GM12892 (cell line): ENCODE data around the gene ITFG1.

Experiments
- POLR2A ChIP-seq: IDR thresholded peaks from 2 replicates; pipeline ENCODE4 v1.6.1; 2011; ENCODE audit warnings: low read depth, low read length, control low read depth
- POLR2AphosphoS5 ChIP-seq: IDR thresholded peaks from 2 replicates; pipeline ENCODE4 v1.6.1; 2011; ENCODE audit warnings: low read depth, low read length, control low read depth

- TF ChIP-seq POLR2AphosphoS5 (no peak), POLR2A (peak; percentile 45; the same call in 1 of the 2 replicates)
Observed at GRCh38 chr16:47141773-47142485, 318.9 kb downstream of the ITFG1 start.
